HG03439 (cell line): ENCODE measurements around the gene CCNY.

Experiments
- ATAC-seq: cut with Tn5 transposase; IDR thresholded peaks from one replicate; pipeline ENCODE4 v1.9.1; 2021; ENCODE audit warnings: mild to moderate bottlenecking, moderate library complexity; ENCODE audit not compliant: unreplicated experiment

CCNY gene

GRCh38 chr10:35379226-35380137 is 43.2 kb downstream of the CCNY start:
- ATAC-seq, result peak; percentile 66

- no peak for ATAC-seq
Observed at GRCh38 chr10:35382096-35382495, 45.8 kb downstream of the CCNY start.

- ATAC-seq, result no peak
Observed at GRCh38 chr10:35384265-35384868, 48.1 kb downstream of the CCNY start.

GRCh38 chr10:35386594-35387174 is 50.4 kb downstream of the CCNY start:
- no peak for ATAC-seq

- no peak for ATAC-seq
Observed at GRCh38 chr10:35387768-35388167, 51.5 kb downstream of the CCNY start.

- no peak for ATAC-seq
Observed at GRCh38 chr10:35388197-35388596, 51.9 kb downstream of the CCNY start.

GRCh38 chr10:35388682-35389081 is 52.4 kb downstream of the CCNY start:
- ATAC-seq, result no peak

- ATAC-seq, result no peak
Observed at GRCh38 chr10:35390161-35390840, 54.0 kb downstream of the CCNY start.

GRCh38 chr10:35390843-35391152 is 54.5 kb downstream of the CCNY start:
- ATAC-seq, result no peak

GRCh38 chr10:35391153-35391953 is 55.0 kb downstream of the CCNY start:
- ATAC-seq, result no peak

- no peak for ATAC-seq
Observed at GRCh38 chr10:35391954-35392262, 55.6 kb downstream of the CCNY start.

- no peak for ATAC-seq
Observed at GRCh38 chr10:35392482-35393228, 56.3 kb downstream of the CCNY start.

- no peak for ATAC-seq
Observed at GRCh38 chr10:35394411-35394851, 58.1 kb downstream of the CCNY start.

GRCh38 chr10:35394934-35395333 is 58.6 kb downstream of the CCNY start:
- ATAC-seq, result no peak

- no peak for ATAC-seq
Observed at GRCh38 chr10:35396560-35397434, 60.5 kb downstream of the CCNY start.

GRCh38 chr10:35397953-35398352 is 61.6 kb downstream of the CCNY start:
- no peak for ATAC-seq

GRCh38 chr10:35398355-35398754 is 62.0 kb downstream of the CCNY start:
- ATAC-seq, result no peak

GRCh38 chr10:35398908-35399307 is 62.6 kb downstream of the CCNY start:
- ATAC-seq, result no peak

GRCh38 chr10:35399414-35400009 is 63.2 kb downstream of the CCNY start:
- ATAC-seq, result no peak
